ENCODE results near the gene KCNA10.
A peak's percentile ranks its signal among the peaks of the same experiment; 100 is the strongest.
"Not testable (repeated sequence)": the region's sequence is repeated elsewhere in the genome, so short reads cannot be mapped to it uniquely, and the experiment has no call there.

KCNA10 gene

GRCh38 chr1:110535985-110536384 is 17.0 kb upstream of the KCNA10 start:
- DNase-seq (ENCODE audit: low read depth in 2 of 2), result no peak

DNA sequence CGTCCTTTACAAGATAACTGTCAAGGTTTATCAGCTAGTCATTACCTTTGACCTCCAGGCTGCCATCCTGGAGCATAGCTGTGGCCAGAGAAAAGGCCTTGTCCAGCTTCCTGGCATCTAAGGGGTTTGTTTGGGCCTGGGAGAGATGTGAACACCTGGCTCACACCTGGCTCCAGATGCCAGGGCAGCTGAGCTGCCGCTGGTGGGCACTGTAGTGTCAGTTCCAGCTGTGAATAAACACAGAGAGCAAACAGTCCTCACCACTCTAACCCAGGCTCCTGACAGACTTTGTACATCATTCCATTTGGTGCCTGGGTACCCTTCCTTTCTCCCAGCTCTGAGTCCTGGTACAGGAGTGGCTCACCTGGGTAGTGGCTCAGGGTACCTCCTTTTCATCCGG is 14.3 kb upstream of the KCNA10 start:
- DNase-seq (ENCODE audit: low read depth in 2 of 2), result no peak

- no peak for DNase-seq (ENCODE audit: low read depth in 2 of 2)
These were observed 10.0 kb upstream of the KCNA10 start for GRCh38 chr1:110529011-110529410.

DNA sequence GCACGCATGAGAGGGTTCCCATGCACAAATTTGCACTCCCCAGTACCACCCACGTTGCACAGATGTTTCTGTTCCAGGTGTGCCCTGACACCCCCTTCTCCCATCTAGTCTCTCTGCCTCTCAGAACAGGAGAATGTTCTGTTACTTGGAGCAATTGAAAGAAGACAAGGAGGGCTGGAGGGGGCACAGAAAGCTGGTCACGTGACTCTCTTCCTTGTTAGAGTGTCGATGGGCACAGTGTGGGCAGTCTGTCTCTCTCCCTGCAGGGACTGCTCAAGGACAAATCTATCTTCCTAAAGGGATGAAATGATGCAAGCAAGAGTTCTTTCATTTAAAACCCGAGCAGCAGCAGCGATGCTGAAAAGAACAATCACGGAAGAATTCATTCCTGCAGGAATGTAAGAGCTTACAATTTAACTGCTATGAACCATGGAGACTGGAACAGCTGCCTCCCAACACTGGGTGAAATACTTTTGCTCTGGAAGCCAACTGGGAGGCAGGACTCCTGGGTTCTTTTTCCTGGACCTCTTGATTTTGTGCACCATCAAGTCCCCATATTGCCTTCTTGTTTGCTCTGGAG is 7.3 kb upstream of the KCNA10 start:
- no peak for DNase-seq (ENCODE audit: low read depth in 2 of 2)

DNA sequence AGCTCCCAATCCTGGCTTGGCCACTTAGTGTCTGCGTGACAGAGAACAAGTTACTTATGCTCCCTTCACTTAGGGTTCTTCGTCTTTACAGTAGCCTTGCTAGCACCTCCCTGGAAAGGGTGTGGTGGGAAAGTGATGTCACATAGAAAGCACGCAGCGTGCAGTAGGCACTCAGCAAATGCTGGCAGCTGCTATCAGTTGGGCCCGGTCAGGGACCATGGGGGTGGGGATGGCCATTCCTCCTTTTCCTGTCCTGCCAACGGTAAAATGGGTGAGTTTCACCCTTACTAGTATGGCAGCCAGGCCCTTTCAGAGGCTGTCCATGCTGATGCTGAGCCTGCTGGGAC is 6.2 kb upstream of the KCNA10 start:
- no peak for DNase-seq (ENCODE audit: low read depth in 2 of 2)

GRCh38 chr1:110524311-110525248 is 5.6 kb upstream of the KCNA10 start:
- DNase-seq (ENCODE audit: low read depth in 2 of 2), result peak in 1 of 2 donors; percentile 4

DNA sequence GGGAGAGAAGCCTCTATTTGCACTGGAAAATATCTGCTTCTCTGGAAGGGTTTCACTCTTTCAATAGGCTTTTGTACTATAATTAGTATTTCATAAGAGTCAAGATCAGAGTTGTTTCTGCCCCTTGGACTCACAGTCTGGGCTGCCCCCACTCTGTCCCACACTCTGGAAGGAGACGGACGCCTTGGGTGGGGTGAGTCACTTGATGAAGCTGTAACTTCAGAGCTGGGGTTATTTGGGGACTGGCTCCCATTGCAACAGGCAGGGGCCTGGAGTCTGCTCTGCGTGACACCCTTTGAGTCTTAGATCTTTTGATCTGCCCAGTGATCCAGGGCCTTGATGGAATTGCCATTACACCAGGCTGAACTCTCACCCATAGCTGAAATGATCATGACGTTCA is 4.0 kb upstream of the KCNA10 start:
- no peak for DNase-seq (ENCODE audit: low read depth in 2 of 2)

GRCh38 chr1:110522560-110522959 is 3.6 kb upstream of the KCNA10 start:
- DNase-seq (ENCODE audit: low read depth in 2 of 2), result no peak

GRCh38 chr1:110520827-110521226 is 1.9 kb upstream of the KCNA10 start:
- no peak for DNase-seq (ENCODE audit: low read depth in 2 of 2)

DNA sequence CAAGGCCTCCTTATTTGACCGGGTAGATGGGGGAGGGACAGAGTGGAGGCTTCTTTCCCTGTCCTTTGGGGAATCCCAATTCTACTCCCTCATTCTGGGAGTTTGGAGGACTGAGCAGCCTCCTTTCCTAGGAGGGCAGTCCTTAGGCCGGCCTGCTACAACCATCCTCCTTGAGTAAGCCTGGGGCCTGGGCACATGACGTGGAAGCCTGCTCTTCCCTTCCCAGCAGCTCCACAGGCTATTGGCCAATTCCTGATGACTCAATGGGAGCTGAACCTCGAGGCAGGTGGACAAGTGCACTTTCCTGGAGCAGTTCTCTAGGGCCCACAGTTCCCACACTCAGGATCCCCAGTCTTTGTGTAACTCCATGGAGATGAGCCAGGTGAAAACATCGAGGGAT is 3.1 kb downstream of the KCNA10 start:
- no peak for DNase-seq (ENCODE audit: low read depth in 2 of 2)

DNA sequence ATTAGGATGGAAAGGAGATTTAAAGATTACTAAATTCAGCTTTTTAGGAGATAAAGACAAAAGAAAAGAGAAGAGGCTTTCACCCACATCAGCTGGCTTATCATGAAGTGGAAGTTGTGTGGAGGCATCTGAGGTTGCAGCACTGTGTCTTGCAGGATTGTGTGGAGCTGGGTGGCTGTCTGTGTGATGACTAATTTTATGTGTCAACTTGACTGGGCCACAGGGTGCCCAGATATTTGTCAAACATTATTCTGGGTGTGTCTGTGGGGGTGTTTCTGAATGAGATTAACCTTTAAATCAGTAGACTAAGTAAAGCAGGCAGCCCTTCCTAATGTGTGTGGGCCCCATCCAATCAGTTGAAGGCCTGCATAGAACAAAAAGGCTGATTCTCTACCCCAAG is 3.9 kb downstream of the KCNA10 start:
- DNase-seq (ENCODE audit: low read depth in 2 of 2), result no peak

DNA sequence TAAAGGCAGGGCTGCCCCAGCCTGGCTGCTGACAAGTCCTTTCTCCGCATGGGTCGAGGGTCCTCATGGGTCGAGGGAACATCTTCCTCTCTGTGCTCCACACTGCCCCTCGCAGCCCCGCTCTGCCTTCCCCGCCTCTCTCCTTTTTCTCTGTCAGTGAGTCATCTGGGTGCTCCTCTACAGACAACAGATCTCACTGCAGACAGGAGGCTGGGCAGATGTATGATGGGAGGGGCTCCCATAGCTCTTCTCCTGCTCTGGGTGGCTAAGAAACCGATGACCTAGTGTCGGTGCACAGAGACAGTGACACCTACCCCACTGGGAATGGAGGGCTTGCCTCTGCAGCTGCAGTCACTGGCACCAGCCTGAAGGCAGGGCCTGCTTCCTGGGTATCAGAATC is 5.5 kb downstream of the KCNA10 start:
- DNase-seq (ENCODE audit: low read depth in 2 of 2), result no peak

DNA sequence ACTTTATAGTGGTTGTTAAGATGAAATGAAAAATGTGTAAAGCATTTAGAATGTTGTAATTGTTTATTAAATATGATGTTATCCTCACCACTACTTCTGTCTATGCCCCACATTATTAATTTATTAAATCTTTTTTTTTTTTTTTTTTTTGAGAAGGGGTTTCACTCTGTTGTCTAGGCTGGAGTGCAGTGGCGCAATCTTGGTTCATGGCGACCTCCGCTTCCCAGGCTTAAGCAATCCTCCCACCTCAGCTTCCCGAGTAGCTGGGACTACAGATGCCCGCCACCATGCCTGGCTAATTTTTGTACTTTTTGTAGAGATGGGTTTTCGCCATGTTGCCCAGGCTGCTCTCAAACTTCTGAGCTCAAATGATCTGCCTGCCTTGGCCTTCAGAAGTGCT is 7.5 kb downstream of the KCNA10 start:
- DNase-seq (ENCODE audit: low read depth in 2 of 2), result no peak

- DNase-seq (ENCODE audit: low read depth in 2 of 2), result not testable (repeated sequence)
These were observed 8.1 kb downstream of the KCNA10 start for GRCh38 chr1:110510921-110511320.

DNA sequence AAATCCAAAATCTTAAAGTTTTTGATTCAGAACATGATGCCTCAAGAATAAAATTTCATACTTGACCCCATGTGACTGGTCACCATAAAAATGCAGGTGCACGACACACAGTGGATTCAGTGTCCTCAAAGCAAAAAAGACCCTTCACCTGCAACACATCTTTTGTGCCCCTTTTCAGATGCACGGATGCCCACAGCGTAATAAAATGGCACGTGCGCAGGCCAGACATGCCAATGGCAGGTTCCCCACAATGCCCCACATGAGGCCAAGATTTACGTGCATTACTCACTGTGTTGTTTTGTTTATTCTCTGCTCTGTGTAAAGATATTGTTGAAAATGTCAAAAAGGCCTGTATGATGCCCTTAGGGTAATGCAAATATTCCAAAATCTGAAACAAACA is 9.3 kb downstream of the KCNA10 start:
- DNase-seq (ENCODE audit: low read depth in 2 of 2), result no peak

GRCh38 chr1:110508028-110508940 is 10.7 kb downstream of the KCNA10 start:
- no peak for DNase-seq (ENCODE audit: low read depth in 2 of 2)

- DNase-seq (ENCODE audit: low read depth in 2 of 2), result no peak
These were observed 12.4 kb downstream of the KCNA10 start for GRCh38 chr1:110506541-110506940.

GRCh38 chr1:110505596-110505995 is 13.4 kb downstream of the KCNA10 start:
- no peak for DNase-seq (ENCODE audit: low read depth in 2 of 2)

GRCh38 chr1:110504226-110504625 is 14.7 kb downstream of the KCNA10 start:
- DNase-seq (ENCODE audit: low read depth in 2 of 2), result no peak

- no peak for DNase-seq (ENCODE audit: low read depth in 2 of 2)
These were observed 15.5 kb downstream of the KCNA10 start for GRCh38 chr1:110503471-110503870.

- no peak for DNase-seq (ENCODE audit: low read depth in 2 of 2)
These were observed 16.4 kb downstream of the KCNA10 start for GRCh38 chr1:110502402-110503151.

Measured in activated CD8-positive, alpha-beta memory T cell treated with anti-CD3 and anti-CD28 coated beads for 4 hours (primary cell).